Activated T-cell treated with anti-CD3 and anti-CD28 coated beads for 1 hour (primary cell): ENCODE data around the gene ARHGEF16.

Experiments used
- DNase-seq: peaks from one replicate; pipeline ENCODE4 v3.0.0-alpha.2; 2020; ENCODE audit warnings: low read depth

Gene ARHGEF16

DNA sequence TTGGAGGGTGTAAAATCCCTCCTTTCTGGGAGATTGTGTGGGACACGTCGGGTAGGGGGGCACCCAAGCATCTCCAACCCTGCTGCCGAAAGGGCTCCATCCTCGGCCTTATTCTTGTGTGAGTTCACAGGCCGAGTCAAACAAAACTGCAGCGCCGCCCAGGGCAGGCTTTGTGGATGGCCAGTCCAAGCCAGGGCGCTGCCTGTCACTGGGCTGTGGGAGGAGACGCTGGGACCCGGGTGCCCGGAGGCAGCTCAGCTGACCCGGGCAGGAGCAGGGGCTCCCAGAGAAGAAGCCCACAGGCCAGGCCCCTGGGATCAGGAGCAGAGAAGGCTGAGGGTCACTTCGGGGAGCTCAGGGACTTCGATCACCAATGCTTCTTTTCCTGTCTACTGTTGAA lies 31.8 kb upstream of the ARHGEF16 start:
- no peak for DNase-seq

DNA sequence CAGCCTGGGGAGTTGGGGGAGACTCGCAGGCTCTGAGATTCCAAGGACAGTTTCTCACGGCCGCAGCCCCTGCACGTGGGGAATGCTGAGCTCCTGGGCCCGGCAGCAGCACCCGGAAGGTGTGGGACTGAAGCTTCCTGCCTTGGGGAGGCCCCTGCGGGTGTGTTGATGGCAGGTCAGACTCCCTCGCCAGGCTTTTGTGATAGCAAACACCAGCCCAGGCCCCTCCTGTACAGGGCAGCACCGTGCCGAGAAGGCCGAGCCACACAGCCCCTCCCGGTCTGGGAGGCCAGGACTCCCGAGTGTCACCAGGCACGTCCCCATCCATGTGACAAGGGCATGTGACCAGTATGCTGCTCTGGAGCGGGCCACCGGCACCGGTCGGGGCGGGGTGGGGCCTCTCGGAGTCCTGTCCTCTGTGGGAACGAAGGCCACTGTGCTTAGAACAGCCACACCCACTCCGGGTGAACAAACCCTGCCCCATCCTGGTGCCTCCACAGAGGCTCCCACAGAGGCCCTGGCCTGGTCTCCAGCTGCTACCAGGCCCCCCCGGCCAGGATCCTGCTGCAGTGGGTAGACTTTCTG lies 31.1 kb upstream of the ARHGEF16 start:
- DNase-seq, result no peak

DNA sequence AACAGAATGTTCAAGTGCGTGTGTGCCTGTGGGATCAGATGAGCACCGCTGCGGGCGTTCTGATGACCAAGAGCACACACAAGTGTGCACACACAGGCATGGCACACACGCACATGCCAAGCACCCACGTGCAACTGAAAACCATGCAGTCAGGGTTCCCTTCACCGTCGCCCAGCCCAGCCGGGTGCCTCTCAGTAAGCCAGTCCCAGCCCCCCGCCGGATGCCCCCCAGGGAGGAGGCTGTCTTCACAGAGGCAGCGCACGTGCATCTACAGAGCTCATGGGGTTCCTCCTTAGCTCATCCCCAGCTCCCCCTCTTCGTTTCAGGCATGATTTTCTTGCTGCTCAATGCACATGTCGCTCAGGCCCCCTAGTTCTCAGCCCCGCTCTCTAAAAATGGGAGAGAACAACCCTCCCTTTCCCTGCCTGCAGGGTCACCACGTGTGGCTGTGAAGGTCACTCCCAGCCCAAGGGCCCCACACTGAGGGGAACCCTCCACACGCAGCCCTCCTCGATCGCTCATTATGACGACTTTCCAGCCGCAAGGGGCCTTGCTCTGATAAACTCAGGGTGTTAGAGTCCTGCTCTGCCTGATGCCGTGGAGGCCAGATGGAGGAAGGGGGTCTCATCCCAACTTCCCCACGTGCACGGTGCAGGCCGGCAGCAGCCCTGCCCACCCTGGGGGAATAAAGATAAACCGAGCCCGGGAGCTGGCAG lies 30.4 kb upstream of the ARHGEF16 start:
- no peak for DNase-seq

DNA sequence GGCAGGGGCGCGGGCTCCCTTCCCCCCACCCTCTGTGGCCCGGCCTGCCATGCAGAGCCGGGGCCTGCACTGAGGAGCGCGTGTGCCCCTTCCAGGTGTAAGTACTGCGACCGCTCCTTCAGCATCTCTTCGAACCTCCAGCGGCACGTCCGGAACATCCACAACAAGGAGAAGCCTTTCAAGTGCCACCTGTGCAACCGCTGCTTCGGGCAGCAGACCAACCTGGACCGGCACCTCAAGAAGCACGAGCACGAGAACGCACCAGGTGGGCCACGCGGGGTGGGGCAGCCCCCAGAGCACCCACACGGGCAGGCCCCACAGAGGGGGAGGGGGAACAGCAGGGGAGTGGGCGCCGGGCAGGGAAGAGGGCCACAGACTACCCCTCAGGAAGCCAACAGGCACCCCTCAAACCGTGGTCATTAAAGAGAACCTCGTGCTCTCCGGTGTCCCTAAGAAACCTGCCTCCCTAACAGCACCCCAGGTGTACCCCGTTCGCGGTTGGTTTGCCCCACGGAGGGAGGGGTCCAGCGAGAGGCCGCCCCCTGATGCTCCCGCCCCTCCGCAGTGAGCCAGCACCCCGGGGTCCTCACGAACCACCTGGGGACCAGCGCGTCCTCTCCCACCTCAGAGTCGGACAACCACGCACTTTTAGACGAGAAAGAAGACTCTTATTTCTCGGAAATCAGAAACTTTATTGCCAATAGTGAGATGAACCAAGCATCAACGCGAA lies 28.8 kb upstream of the ARHGEF16 start:
- no peak for DNase-seq

DNA sequence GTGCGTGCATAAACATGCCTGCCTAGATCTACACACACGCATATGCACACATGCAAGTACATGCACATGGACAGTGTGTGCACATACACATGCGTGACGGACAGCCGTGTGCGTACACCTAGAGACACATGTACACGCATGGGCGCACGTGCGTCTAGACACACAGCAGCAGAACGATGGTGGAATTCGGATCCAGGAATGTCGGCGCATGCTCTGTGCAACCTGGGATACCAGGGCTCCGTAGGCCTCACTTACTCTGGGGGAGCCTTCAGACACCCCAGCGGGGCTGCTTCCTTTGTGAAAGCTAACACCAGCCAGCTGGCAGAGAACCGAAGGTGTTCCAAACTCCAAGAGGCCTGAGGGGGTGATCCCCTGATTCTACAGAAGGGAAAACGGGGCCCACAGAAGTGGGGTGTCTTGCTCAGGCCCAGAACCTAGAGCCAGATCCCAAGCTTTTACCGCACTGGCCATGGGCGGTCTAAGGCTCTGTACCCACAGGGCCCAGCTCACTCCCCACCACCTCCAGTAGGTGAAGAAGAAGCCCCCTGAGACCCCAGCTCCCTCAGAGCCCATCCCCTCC lies 27.4 kb upstream of the ARHGEF16 start:
- DNase-seq, result no peak

DNA sequence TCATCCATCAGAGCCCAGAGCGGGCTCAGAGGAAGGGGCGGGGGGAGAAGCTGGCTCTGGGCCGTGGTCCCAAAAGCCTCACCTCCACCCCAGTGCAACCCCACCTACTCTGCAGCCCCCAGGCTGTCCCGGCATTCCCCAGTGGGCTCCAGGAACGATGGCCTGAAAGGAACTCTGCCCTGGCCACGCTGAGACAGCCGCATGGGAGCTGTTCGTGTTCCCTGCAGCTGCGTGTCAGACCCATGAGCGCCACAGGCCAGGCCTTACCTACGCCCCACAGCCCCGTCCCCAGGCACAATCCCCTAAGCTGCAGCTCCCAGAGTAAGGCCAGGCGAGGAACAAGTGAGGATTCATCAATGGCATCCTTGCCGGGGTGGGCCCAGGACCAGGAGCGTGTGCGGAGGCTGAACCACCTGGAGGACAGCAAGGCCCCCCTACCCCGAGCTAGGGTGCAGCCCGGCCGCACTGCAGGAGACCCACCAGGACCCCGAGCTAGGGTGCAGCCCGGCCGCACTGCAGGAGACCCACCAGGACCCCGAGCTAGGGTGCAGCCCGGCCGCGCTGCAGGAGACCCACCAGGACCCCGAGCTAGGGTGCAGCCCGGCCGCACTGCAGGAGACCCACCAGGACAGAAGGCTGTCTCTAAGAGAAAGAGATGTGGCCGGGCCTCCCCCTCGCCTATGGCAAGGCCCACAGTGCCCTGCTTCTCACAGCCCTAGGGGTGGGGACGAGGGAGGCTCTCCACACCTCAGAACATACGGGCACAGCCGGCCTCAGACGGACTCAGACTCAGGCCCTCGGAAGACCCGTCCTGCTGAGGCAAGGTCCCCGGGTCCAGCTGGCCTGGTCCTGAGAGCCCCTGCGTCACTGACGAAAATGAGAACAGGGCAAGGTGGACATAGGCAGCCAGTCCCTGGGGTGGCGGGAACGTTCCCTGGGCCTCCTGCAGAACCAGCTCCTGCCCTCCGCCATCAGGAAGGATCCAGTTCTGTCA lies 26.5 kb upstream of the ARHGEF16 start:
- no peak for DNase-seq

DNA sequence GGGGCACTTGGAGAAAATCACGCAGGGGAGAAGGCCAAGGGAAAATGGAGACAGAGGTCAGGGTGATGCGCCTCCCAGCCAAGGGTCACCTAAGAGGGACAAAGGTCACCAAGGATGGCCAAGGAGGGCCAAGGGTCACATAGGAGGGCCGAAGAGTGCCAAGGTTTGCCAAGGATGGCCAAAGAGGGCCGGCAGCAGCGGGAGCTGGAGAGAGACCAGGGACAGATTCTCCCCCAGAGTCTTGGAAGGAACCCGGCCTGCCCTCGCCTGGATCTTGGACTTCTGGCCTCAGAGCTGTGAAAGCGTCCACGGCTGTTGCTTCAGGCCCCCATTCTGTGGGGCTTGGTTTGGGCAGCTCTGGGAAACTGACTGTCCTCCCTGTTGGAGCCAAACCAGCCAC lies 25.6 kb upstream of the ARHGEF16 start:
- no peak for DNase-seq

DNA sequence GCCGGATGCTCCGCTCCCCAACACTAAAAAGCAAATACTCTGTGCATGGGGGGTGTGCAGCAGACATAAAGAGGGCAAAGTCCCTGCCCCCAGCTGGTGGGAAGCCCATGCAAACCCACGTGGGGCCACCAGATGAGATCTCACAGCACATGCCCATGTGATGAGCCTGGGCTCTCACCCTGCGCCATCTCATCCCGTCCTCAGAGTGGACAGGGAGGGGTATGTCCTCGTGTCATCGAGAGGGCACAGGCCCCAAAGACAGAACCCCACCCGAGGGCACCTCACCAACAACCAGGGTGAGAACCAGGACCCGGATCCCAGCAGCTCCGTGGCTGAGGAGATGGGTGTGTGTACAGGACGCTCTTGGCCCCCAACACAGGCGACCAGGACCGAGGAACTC lies 25.1 kb upstream of the ARHGEF16 start:
- DNase-seq, result no peak

DNA sequence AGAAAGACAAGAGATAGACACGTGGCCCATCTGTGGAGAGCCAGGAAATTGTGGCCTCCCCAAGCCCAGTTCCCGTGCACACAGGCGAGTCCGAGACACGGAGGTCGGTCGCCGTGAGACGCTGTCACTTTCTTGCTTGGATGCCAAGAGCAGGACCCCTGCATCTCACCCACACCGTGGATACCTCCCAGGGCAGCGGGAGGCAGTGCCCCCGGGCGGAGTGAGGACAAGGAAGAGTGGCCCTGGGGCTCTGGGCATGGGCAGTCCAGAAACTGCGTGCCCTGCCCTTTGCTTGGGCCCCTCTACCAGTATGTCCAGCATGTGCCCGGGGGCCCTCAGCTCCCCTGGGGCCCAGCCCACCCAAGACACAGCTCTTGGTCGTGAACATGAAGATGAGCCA lies 24.7 kb upstream of the ARHGEF16 start:
- no peak for DNase-seq

DNA sequence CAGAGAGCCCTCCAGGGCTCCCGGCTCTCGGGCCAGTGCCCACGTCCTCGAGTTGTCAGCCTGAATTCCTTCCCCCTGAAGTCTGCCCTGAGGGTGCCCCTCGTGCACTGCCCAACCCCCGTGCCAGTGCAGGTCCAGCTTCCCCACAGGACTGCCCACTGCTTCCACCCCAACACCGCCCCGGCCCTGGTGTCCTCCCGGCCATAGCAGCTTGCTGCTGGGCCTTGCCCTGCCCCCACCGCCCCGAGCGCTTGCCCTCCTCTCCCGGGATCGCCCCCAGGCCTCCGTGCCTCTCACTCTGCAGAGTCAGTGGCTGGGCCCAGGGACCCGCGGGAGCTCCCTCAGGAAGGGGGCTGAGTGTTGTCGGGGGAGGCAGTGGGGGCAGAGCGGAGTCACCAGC lies 24.1 kb upstream of the ARHGEF16 start:
- no peak for DNase-seq

DNA sequence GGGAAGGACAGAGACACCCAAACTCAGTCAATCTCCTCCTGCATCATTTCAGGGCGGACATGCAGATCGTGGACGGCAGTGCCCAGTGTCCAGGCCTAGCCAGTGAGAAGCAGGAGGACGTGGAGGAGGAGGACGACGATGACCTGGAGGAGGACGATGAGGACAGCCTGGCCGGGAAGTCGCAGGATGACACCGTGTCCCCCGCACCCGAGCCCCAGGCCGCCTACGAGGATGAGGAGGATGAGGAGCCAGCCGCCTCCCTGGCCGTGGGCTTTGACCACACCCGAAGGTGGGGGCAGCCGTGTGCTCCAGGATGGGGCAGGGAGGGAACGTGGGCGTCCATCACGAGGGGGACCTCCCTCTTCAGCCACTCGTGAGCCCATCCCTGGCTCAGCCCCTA lies 23.6 kb upstream of the ARHGEF16 start:
- no peak for DNase-seq

DNA sequence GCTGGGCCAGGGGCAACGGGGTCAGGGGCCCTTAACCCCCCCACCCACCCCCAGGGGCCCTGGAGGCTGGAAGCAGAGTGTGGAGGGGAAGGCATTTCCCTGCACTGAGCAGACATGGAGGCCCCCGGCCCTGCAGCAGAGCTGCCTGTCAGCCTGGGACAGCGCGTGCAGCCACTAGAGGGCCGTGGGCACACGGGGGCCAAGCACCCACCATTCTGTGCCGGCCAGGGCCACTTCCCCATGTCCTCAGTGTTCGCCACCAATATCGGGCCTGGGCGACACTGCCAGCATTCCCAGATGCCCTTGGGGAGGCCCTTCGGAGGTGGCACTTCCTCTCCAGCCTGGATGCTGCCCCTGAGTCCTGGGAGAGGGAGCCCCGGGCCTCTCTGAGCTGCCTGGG lies 23.2 kb upstream of the ARHGEF16 start:
- no peak for DNase-seq

DNA sequence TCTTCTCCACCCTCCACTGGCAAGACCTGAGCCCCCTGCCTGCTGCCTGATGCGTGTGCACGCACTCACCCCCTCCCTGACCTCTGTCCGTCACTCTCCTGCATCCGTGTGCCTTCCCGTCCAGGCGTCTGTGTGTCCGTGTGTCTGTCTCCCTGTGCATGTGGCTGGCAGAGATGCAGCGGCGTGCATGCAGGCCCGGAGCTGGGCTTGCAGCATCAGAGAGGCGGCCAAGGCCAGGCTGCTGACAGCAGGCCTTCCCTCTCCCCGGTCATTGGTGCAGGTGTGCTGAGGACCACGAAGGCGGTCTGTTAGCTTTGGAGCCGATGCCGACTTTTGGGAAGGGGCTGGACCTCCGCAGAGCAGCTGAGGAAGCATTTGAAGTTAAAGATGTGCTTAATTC lies 22.8 kb upstream of the ARHGEF16 start:
- DNase-seq, result no peak

DNA sequence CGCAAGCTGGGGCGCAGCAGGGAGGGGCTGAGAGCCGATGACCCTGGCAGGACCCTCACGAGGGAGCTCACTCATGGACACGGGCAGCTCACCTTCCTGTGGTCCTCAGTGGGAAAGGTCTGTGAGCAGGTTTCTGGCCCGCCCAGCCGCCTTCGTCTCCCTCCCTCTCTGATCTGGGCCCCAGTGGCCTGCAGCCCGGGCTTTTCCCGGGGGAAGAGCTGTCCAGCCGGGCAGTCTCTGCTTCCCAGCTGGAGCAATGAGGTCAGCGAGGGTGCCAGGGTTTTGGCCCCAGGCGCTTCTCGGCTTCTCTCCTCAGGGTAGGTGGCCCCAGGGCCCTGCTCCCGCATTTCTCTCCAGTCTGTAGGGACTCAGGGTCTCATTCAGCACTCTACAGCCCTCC lies 22.2 kb upstream of the ARHGEF16 start:
- DNase-seq, result no peak

DNA sequence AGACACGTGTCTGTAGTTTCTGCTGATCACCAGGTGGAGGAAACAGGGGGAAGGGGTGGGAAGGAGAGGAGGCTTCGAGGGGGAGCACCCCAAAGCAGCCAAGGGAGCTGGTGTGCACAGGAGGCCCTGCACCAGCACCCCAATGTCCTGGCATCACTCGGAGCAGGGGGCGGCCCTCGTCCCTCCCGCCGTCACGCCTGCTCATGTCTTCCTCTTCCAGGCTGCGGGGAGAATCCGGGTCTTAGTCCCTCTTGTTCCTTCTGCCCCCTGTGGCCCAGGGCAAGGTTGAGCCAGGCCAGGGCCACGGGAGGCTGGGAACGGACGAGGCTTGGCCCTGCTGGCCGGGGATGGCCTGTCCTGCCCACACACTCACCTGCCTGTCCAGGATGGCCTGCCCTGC lies 21.4 kb upstream of the ARHGEF16 start:
- DNase-seq, result no peak

DNA sequence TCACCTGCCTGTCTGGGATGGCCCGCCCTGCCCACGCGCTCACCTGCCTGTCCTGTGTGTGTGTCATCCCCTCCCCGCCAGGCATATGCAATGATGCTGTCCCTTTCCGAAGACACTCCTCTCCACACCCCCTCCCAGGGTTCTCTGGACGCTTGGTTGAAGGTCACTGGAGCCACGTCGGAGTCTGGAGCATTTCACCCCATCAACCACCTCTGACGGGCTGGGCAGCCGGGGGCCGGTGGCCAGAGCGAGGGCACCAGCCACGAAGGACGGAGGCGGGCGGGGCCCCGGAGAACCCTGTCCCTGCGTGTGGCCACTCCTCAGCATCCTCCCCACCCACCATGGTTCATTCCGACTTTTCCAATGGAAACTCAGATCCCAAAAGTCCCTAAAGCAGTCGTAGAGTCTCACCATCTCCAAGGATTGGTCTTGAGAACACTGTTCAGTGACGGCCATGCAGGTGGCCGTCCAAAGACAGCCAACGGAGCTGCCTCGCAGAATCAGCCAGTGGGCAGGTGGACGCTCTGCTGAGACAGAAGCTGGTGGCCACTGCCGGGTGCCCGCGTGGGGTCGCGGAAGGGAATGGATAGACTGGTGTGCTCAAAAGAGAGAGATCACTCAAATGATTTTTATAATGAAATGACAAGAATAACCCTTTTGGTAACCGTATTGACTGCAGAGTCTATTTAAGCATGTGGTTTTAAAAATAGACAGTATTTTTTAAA lies 20.7 kb upstream of the ARHGEF16 start:
- no peak for DNase-seq

DNA sequence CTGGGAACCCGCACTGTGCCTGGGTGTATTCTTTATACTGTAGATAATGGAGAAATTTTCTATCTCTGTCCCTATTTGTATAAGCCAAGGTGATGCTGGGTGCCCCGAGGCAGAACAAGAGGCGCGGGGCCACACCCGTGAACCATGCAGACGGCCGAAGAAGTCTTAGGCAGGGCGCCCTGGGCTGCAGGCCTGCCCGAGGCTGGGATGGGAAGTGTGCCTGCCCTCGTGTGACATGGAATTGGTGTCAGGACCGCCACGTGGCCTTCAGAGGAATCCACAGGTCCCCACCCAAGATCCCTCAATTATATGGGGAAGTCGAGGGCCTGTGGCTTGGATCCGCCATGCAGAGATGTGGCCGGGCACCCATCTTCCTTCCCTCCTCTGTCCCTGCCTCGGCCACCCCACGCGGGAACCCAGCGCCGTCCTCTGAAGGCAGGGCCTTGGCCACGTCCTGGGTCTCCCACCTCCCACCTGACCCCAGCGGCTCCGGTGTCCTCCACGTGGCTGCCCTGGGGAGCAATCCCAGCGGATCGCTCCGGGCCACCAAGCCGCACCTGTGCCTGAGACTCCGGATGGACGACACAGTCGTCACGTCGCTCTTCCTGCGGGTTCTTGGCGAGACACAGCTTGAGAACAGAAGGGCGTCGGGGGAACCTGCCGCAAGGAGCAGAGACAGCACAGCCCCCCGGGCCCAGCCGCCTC lies 19.9 kb upstream of the ARHGEF16 start:
- DNase-seq, result no peak

DNA sequence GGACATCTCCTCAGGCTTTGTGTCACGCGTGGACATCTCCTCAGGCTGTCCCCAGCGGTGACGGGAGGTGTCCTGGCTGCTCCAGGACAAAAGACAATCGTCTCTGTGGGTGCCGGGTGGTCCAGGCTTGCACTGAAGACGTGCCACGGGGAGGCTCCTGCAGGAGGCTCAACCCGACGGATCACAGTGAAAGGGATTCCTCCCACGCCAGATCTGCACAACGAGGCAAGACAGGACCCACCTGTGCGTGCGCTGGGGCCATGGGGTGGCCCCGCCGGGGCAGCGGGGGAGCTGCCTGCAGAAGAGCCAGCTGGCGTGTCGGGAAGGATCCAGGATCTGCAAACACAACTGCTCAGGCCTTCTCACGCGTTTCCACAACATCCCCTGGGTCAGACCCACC lies 18.8 kb upstream of the ARHGEF16 start:
- no peak for DNase-seq

DNA sequence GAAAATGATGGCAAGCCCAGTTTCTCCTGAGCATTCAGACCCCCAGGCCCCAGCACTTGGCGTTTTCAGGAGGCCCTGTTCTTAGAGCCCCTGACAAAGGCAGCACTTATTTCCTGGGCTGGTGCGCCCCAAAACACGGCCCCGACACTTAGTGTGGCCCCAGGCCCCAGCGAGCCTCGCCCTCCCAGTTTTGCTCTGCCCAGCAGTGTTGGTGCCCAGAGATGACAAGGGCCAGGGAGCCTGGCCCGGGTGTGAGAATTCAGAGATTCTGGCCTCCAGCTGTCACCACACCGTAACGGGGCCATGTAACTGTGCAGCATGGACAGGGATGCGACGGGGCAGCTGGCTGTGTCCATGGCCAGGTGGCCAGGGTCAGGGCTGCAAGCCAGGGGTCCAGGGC lies 18.0 kb upstream of the ARHGEF16 start:
- DNase-seq, result no peak

DNA sequence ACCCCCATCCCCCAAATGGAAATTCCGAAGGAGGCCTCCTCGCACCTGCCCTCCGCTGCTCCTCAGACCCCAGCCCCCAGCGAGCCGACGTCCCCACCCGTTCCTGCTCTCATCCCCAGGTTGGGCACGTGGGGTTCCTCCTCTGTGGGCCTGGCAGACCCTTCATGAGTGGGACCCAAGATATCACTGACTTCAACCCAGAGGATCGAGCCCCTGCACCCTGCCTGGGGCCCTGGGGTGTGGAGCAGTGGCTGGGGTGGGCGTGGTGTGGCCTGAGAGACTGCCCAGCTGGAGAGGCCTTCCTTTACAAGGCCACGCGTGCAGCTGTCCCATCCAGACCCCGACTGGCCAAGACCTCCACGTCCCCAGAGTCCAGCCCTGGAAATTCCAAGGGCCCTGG lies 17.6 kb upstream of the ARHGEF16 start:
- DNase-seq, result no peak
